Fibroblast of villous mesenchyme (primary cell): ENCODE results near the gene CCDC177. TPM values are rescaled to one million over a fixed set of nuclear protein-coding genes. Genes with fewer than 3 reads are reported as not detected.

ENCODE experiments used
- DNase-seq: peaks from one replicate; pipeline ENCODE4 v3.0.0-alpha.2; 2010; ENCODE audit warnings: low read depth
- H3K4me3 ChIP-seq: 2 replicates; pipeline ENCODE4 v1.5.1; 2011; ENCODE audit warnings: low read depth, mild to moderate bottlenecking, low read length
- CTCF ChIP-seq: IDR thresholded peaks from 2 replicates; pipeline ENCODE4 v1.5.1; 2012; ENCODE audit warnings: low read depth, mild to moderate bottlenecking, low read length; ENCODE audit not compliant: insufficient read depth
- total RNA-seq: library from RNA; depleted of rRNA; stranded (reverse); fragments of >200 nt; gene quantifications from 2 replicates; pipeline ENCODE4 v1.2.3, GENCODE V29; 2012

The CCDC177 gene
- total RNA-seq, 1 donor = not detected

- TF ChIP-seq CTCF = no peak
- peak; percentile 86 for DNase-seq
- peak overlapping the region; percentile 37 for H3K4me3 ChIP-seq
Observed at GRCh38 chr14:69615496-69616407, 41.1 kb upstream of the CCDC177 start.

GRCh38 chr14:69615121-69615495 is 40.4 kb upstream of the CCDC177 start:
- TF ChIP-seq CTCF = no peak
- H3K4me3 ChIP-seq = peak overlapping the region; percentile 37
- DNase-seq = no peak

GRCh38 chr14:69614592-69614991 is 39.9 kb upstream of the CCDC177 start:
- DNase-seq = no peak
- TF ChIP-seq CTCF = no peak
- H3K4me3 ChIP-seq = no peak overlapping the region

GRCh38 chr14:69613312-69614073 is 38.8 kb upstream of the CCDC177 start:
- H3K4me3 ChIP-seq = peak overlapping the region; percentile 79
- no peak for TF ChIP-seq CTCF

GRCh38 chr14:69612783-69613130 is 38.1 kb upstream of the CCDC177 start:
- TF ChIP-seq CTCF = no peak
- H3K4me3 ChIP-seq = peak overlapping the region; percentile 79
- DNase-seq = no peak

More at GRCh38 chr14:69613312-69614073, 38.8 kb upstream of the CCDC177 start:
- no peak for DNase-seq

- peak; percentile 41 for DNase-seq
- TF ChIP-seq CTCF = no peak
- peak overlapping the region; percentile 79 for H3K4me3 ChIP-seq
Observed at GRCh38 chr14:69612014-69612782, 37.5 kb upstream of the CCDC177 start.
